Ishikawa (cell line): ENCODE results near the gene FOXO6.

Source experiments
- CEBPB ChIP-seq: IDR thresholded peaks from 2 replicates; pipeline ENCODE4 v1.6.1; 2012
- CREB1 ChIP-seq: IDR thresholded peaks from 2 replicates; pipeline ENCODE4 v1.6.1; 2012; ENCODE audit warnings: low read depth
- EGR1 ChIP-seq: IDR thresholded peaks from 2 replicates; pipeline ENCODE4 v1.6.1; 2012
- EP300 ChIP-seq: IDR thresholded peaks from 2 replicates; pipeline ENCODE4 v1.6.1; 2012; ENCODE audit warnings: borderline replicate concordance
- FOXM1 ChIP-seq: IDR thresholded peaks from 2 replicates; pipeline ENCODE4 v1.6.1; 2012; ENCODE audit warnings: low read depth, borderline replicate concordance
- NFIC ChIP-seq: IDR thresholded peaks from 2 replicates; pipeline ENCODE4 v1.6.1; 2012
- RAD21 ChIP-seq: IDR thresholded peaks from 2 replicates; pipeline ENCODE4 v1.6.1; 2012; ENCODE audit warnings: low read depth
- TAF1 ChIP-seq: IDR thresholded peaks from 2 replicates; pipeline ENCODE4 v1.6.1; 2012; ENCODE audit warnings: low read depth, mild to moderate bottlenecking
- TCF12 ChIP-seq: IDR thresholded peaks from 2 replicates; pipeline ENCODE4 v1.6.1; 2012; ENCODE audit warnings: low read depth
- YY1 ChIP-seq: IDR thresholded peaks from 2 replicates; pipeline ENCODE4 v1.6.1; 2012; ENCODE audit warnings: low read depth
- TF ChIP-seq, protein P1 (sequence below): IDR thresholded peaks from 2 replicates; pipeline ENCODE4 v1.6.1; 2012; ENCODE audit warnings: low read depth, mild to moderate bottlenecking
- TF ChIP-seq, protein P2 (sequence below): IDR thresholded peaks from 2 replicates; pipeline ENCODE4 v1.6.1; 2012

DNA sequence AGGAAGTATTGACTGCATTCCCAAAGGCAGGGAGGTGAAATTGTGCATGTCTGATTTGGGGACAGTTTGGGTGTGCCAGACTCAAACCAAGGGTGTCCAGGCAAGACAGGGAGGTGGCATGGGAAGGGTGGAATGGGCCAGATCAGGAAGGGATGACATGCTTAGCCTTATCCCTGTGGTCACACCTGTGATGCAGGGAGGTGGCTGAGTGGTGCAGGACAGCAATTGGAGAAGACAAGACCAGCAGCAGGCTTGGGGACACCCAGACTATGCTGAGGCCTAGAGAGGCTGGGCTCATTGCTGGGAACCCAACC, 4.0 kb downstream of the FOXO6 start:
- TF ChIP-seq CEBPB (no peak), RAD21 (no peak), YY1 (no peak), TAF1 (no peak), EGR1 (no peak), EP300 (no peak), CREB1 (no peak), FOXM1 (no peak), TCF12 (no peak), NFIC (no peak)
- TF ChIP-seq, protein P1, sequence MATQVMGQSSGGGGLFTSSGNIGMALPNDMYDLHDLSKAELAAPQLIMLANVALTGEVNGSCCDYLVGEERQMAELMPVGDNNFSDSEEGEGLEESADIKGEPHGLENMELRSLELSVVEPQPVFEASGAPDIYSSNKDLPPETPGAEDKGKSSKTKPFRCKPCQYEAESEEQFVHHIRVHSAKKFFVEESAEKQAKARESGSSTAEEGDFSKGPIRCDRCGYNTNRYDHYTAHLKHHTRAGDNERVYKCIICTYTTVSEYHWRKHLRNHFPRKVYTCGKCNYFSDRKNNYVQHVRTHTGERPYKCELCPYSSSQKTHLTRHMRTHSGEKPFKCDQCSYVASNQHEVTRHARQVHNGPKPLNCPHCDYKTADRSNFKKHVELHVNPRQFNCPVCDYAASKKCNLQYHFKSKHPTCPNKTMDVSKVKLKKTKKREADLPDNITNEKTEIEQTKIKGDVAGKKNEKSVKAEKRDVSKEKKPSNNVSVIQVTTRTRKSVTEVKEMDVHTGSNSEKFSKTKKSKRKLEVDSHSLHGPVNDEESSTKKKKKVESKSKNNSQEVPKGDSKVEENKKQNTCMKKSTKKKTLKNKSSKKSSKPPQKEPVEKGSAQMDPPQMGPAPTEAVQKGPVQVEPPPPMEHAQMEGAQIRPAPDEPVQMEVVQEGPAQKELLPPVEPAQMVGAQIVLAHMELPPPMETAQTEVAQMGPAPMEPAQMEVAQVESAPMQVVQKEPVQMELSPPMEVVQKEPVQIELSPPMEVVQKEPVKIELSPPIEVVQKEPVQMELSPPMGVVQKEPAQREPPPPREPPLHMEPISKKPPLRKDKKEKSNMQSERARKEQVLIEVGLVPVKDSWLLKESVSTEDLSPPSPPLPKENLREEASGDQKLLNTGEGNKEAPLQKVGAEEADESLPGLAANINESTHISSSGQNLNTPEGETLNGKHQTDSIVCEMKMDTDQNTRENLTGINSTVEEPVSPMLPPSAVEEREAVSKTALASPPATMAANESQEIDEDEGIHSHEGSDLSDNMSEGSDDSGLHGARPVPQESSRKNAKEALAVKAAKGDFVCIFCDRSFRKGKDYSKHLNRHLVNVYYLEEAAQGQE = no peak
- TF ChIP-seq, protein P2, sequence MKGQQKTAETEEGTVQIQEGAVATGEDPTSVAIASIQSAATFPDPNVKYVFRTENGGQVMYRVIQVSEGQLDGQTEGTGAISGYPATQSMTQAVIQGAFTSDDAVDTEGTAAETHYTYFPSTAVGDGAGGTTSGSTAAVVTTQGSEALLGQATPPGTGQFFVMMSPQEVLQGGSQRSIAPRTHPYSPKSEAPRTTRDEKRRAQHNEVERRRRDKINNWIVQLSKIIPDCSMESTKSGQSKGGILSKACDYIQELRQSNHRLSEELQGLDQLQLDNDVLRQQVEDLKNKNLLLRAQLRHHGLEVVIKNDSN = no peak
